Left forelimb (tissue), 1 donor: ENCODE data around the gene RAB4A.

Experiments used
- DNase-seq: peaks from one replicate; pipeline ENCODE4 v3.0.0-alpha.2; 2018; ENCODE audit warnings: low spot score

The RAB4A gene

GRCh38 chr1:229339086-229339485 lies 68.2 kb downstream of the RAB4A start:
- no peak for DNase-seq

DNA sequence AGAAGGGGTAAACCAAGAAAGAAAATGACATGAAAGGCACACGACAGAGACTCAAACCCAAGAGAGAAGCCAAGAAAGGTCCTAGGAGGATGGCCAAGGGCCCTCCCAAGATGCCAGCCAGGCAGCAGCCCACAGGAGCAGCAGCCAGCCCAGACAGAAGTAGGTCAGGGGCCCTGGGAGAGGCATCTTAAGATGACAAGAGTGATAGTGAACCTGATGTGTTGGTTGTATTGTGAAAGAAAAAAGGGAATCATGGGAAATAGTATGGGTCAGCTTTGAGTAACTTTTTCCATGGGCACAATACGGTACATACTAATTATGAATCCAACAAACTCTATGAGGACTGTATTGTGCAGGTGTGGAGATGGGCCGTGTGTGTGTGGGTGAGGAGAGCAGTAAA lies 68.6 kb downstream of the RAB4A start:
- no peak for DNase-seq

GRCh38 chr1:229340496-229340895 lies 69.6 kb downstream of the RAB4A start:
- DNase-seq: no peak

GRCh38 chr1:229341774-229342655 lies 71.1 kb downstream of the RAB4A start:
- peak; percentile 87 for DNase-seq

- DNase-seq: peak; percentile 71
These were observed 72.0 kb downstream of the RAB4A start, which contains the start of gene CCSAP for GRCh38 chr1:229342656-229343569. CCSAP (minus strand) TSS chr1:229343047; CDS start chr1:229342465, 582 bp downstream.

DNA sequence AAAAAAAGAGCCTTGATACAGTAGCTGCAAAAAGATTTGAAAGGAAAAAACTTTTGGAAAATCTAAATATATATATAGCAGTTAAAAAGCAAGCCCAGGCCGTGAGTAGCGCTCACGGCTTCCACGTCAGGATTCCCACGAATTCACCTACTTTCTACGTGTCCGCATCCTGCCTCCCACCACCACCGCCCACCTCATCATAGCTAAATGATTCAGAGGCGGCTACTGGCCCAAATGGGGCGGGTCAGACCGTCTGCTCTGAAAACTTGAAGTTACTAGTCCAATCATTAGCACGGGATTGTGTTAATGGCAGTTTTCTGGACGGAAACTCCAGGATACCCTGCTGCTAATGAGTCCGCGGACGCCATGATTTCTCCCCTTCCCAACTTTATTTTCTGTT lies 73.2 kb downstream of the RAB4A start:
- no peak for DNase-seq

DNA sequence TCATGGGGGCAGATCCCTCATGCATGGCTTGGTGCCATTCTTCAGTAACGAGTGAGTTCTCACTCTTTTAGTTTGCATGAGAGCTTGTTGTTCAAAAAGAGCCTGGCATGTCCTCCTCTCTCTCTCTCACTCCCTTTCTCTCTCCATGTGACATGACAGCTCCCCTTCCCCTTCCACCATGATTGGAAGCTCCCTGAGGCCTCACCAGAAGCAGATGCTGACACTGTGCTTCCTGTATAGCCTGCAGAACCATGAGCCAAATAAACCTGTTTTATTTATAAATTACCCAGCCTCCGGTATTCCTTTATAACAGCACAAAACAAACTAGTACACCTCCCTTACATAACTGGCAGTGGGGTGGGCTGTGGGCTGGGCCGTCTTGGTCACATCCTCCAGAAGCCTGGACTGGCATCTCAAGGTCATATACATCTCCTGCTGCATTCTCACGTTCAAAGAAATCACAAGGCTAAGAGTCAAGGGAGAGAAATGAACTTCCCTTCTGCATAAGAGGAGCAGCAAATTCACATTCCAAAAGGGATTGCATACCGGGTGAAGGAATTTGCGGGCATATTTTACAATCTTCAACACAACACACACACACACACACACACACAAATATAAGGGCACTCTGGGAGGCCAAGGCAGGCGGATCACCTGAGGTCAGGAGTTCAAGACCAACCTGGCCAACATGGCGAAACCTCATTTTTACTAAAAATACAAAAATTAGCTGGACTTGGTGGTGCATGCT lies 74.2 kb downstream of the RAB4A start:
- no peak for DNase-seq

DNA sequence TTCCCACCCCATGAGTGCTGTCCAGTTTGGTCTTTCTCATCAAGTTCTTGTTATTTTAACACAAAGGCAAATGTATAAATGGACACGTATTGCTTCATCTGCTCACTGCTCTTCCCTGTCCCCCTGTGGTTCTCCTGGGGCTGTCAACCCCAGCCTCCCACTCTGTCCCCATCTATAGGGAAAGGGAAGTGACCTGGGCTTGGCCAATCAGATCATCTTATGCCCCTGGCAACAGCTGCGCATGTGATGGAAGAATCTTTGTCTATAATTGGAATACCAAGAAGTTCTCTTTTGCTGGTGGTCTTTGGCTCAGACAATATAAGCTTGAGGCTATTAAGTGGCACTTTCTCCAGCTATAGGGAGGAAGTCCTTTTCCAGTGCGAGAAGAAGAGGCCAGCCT lies 76.6 kb downstream of the RAB4A start:
- DNase-seq: no peak

- DNase-seq: no peak
These were observed 78.8 kb downstream of the RAB4A start for GRCh38 chr1:229349463-229350385.

DNA sequence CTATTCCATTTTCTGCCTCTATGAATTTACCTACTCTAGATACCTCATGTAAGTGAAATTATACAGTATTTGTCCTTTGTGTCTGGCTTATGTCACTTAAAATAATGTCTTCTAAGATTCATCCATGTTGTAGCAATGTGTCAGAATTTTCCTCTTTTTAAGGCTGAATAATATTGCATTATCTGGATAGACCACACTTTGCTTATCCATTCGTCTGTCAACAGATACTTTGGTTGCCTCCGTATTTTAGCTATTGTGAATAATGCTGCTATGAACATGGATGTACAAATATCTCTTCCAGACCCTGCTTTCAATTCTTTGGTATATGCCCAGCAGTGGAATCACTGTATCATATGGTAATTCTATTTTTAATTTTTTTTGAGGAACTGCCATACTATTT lies 82.1 kb downstream of the RAB4A start:
- DNase-seq: no peak

DNA sequence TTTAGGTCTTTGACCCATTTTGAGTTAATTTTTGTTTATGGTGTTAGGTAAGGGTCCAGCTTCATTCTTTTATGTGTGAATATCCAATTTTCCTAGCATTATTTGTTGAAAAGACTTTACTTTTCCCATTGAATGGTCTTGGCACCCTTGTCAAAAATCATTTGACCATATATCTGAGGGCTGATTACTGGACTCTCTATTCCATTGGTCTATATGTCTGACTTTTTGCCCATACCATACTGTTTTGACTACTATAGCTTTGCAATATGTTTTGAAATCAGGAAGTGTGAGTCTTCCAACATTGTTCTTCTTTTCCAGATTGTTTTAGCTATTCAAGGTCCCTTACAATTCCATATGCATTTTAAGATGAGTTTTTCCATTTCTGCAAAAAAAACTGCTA lies 83.3 kb downstream of the RAB4A start:
- DNase-seq: no peak
